Measurements from ENCODE around the gene CEP68.
"Not testable (repeated sequence)": the region's sequence is repeated elsewhere in the genome, so short reads cannot be mapped to it uniquely, and the experiment has no call there.

CEP68 gene

DNA sequence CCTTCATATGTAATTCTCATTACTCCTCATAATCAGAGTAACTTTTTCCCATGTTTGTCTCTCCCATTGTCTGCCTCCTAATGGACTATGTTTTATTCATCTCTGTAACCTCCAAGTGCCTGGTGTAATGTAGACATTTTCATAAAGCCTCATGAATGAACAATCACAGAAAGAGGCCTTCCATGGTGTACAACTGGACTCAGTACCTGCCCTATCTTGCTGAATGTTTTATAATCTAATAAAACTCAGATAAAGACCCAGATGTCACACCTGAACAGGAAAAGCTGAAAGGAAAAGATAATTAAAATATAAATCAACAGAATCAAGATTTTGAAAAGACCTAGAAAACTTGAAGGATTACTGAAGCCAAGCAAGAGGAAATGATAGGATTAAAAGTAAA, 37.0 kb downstream of the CEP68 start:
- DNase-seq: no peak

DNA sequence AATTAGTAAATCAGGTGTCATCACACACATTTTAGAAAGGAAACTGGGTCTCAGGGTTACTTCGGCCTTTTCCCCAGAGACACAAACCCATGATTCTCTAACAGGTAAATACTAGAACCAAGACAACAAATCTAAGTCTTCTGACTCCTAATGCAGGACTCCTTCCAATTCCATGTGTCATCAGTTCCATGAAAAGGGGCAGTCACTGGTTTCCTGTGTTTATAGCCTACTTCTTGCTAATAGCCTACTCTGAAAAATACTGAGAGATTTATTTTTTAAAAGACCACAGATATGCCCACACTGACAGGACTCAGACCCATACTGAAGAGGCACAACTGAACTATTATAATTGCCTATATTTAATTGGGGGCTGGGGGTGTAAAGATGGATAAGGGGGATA, 40.7 kb downstream of the CEP68 start:
- DNase-seq: no peak

DNA sequence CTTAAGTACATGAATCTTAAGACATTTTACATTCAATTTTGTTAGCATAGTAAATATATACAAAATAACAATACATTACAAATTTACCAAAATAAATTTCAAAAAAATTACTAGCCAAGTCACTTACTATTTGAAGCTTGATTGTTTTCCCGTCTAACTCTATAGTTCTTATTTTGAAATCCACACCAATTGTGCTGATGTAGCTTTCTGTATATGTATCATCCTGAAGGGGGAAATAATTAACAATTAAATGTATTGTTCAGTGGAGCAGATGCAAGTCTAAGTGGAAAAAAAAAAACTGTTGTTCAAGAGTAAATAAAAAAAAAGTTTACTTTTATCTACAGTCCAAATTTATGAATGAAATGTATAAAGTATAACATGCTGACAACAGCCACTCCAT, 41.6 kb downstream of the CEP68 start:
- no peak for DNase-seq

GRCh38 chr2:65098741-65099140, 42.5 kb downstream of the CEP68 start:
- DNase-seq: no peak

- DNase-seq: no peak
Observed at GRCh38 chr2:65101071-65101470, 44.9 kb downstream of the CEP68 start.

DNA sequence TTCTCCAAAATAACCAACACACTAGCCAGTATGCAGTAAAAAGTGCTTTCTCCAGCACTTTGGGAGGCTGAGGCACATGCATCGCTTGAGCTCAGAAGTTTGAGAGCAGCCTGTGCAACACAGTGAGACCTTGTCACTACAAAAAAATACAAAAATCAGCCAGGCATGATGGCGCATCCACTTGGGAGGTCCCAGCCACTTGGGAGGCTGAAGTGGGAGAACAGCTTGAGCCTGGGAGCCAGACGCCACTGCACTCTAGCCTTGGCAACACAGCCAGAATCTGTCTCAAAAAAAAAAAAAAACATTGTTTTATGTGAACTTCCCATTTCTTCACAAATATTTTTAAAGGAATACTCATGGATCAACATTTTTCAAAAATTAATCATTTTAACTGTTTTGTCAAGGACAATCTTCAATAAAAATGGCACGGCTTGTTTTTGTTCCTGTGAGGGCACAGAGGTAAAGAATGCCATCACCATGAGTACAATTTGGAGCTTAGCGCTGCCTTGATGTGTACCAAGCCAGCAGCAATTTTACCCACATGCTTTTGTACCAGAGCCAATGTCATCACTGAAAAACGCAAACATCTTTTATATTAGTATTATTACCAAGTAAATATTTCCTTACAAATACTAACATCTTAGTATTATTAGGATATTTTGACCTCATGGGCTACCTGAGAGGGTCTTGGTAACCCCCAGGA, 46.9 kb downstream of the CEP68 start:
- DNase-seq: no peak

- DNase-seq: no peak
Observed at GRCh38 chr2:65107530-65107929, 51.3 kb downstream of the CEP68 start.

- no peak for DNase-seq
Observed at GRCh38 chr2:65108780-65109179, 52.6 kb downstream of the CEP68 start.

GRCh38 chr2:65112633-65113032, 56.4 kb downstream of the CEP68 start:
- DNase-seq: no peak

- no peak for DNase-seq
Observed at GRCh38 chr2:65113229-65113628, 57.0 kb downstream of the CEP68 start.

DNA sequence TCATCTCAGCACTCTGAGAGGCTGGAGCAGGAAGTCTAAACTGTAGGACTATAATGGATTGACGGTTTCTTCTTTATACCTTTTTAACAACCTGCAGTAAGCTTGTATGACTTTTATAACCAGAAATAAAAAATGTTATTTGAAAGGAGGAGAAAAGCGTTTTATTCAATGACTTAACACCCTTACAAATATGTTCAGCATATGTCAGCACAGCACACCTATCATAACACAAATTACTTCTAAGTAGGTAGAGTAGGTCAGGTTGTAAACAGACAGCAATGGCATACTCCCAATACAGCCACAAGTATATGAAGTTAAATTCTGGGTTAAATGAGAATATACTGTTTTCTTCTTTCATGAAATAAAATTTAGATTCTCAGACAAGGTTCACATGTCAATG, 57.6 kb downstream of the CEP68 start:
- no peak for DNase-seq

DNA sequence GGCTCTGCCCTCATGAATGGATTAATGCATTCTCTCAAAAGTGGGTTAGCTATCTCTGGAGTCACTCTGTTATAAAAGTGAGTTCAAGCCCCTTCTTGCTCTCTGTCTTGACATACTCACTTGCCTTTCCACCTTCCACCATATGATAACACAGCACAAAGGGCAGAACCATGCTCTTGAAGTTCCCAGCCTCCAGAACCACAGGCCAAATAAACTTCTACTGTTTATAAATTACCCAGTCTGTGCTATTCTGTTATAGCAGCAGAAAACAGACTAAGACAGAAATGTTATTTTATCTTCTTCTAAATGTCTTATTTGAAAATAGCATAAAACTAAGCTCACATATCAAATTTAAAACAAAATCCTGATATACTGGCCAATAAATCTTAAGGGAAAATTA, 58.7 kb downstream of the CEP68 start:
- no peak for DNase-seq

DNA sequence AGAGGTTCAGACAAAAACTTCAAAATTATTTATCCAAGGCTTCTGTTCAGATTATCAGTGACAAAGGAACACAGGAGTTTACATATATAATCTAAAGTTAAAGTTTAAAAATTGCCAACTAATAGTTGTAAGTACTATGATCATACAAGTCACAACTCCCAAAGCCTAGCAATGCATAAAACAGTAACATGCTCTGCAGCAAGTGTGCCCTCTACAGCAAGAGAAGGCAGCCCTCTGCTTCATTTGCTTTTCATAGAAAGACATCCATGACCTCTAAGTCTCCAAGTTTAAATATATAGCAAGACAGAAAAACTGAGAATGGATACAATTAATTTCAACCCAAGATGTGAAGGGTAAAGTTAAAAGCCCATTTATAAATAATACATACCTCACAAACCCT, 60.4 kb downstream of the CEP68 start:
- no peak for DNase-seq

DNA sequence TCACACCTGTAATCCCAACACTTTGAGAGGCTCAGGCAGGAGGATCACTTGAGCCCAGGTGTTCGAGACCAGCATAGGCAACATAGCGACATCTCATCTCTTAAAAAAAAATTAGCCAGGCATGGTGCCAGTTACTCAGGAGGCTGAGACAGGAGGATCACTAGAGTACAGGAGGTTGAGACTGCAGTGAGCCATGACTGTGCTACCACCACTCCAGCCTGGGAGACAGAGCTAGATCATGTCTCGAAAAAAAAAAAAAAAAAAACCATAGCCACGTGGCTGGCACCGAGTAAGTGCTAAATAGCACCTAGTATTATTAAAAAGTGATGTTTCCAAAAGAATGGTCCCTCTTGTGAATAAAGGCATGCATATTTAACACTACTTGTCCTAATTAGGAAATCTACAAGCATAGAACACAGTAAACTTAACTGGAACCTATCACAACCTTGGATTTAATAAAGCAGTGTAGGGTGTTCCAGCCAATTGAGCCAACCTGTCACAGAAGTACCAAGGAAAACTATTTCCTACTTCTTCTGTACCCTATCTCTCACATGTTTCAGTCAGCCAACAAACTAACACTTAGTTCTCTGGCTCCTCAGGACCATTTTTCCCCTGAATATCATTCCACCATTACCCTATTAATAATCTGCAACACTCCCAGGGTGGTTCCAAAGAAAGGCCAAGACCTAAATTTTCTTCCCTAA, 64.9 kb downstream of the CEP68 start:
- no peak for DNase-seq

DNA sequence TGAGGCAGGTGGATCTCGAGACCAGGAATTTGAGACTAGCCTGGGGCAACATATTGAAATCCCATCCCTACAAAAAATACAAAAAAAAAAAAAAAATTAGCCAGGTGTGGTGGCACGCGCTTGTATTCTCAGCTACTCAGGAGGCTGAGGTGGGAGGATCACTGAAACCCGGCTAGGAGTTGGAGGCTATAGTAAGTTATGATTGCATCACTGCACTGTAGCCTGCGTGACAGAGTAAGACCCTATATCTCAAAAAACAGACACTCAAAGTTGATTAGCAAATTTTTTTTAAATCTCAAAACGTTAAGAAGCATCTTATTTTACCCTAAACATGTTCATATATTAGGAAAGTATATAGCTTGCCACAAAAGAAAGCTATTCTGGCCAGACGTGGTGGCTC, 66.1 kb downstream of the CEP68 start:
- DNase-seq: no peak

DNA sequence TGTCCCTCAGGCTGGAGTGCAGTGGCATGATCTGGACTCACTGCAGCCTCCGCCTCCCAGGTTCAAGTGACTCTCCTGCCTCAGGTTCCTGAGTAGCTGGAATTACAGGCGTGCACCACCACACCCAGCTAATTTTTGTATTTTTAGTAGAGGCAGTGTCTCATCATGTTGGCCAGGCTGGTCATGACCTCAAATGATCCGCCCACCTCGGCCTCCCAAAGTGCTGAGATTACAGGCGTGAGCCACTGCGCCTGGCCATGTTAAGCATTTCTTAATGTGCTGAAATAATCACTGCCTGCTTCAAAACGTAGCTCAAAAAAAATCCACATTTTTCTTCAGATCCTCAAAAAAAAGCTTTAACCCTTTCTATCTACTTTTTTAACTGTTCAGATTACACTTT, 69.2 kb downstream of the CEP68 start:
- not testable (repeated sequence) for DNase-seq

DNA sequence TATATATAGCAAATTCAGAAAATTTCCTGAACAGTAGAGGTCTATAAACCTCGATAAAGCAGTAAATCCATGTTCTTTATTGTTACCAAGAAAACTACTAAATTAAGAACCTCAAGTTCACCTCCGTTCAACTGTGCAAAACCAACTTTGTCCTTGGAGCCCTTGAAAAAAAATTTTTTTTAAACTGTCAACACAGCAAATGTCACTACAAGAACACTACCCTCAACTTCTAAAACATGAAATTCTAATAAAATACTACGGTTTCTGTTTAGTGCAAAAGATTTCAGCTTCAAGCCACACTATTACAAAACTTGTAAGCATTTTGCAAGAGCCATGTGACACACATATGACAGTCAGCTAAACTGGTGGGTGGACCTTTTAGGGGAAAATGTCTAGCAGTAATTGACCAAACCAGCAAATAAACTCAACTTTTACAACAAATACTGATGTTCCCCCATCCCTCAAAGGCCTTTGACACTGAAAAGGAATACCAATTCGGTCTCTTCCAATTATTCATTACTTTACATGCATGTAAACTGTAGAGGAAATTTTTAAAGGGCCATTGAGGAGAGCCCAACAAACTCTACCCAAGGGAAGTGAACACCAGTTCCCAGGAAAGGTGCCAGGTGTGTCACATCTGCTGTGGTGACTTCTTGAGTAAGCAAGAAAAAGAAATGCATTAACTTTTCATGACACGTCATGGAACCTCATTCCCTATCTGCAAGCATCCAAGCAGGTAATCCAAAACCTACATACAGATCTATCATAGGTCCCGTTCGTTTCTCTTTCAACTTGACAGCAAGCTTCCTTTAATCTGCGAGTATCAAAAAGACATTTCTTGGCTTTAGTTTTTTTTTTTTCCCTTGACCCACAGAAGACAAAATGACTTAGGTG, 72.3 kb downstream of the CEP68 start:
- DNase-seq: peak in 1 of 2 donors; percentile 14

GRCh38 chr2:65129286-65129825, 73.1 kb downstream of the CEP68 start:
- DNase-seq: peak; percentile 25 to 29

- peak; percentile 99 to 100 for DNase-seq
Observed at GRCh38 chr2:65129826-65130663, 73.8 kb downstream of the CEP68 start, which contains the start of gene RAB1A. TSS of gene RAB1A (minus strand) at chr2:65130106. CDS start at chr2:65129915, 191 bp downstream.

DNA sequence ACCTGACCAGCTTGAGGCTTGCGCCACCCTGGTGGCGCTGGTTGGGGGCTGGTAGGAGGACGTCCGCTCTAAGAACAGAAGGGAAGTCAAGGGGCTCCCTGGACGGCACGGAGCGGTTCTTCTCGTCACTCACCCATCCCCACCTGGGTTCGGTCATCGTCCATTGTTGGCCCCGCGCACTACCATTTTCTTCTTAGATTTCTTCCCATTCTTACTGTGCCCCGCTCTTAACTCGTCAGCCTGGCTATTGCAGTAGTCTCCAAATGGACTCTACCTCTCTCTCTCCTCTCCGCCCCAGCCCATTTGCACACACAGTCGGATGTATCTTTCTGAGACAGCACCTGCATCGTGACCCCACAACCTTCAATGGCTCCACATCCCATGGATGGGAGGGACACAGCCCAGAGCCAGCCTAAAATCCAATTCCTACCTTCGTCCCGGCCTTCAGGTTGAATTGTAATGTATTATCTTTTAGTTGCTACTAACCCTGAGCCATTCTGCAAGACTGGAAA, 74.5 kb downstream of the CEP68 start:
- DNase-seq: no peak

GRCh38 chr2:65132930-65133329, 76.7 kb downstream of the CEP68 start:
- not testable (repeated sequence) for DNase-seq

GRCh38 chr2:65133626-65134025, 77.4 kb downstream of the CEP68 start:
- no peak for DNase-seq
